Progenitor cell of endocrine pancreas (in vitro differentiated cells): ENCODE data around the gene CNNM2. TPM values are rescaled to one million over a fixed set of nuclear protein-coding genes. Genes with fewer than 3 reads are reported as not detected.

Source experiments
- DNase-seq: peaks from one replicate; pipeline ENCODE4 v3.0.0; 2021; ENCODE audit warnings: low spot score; ENCODE audit not compliant: unreplicated experiment
- H3K27ac Mint-ChIP-seq: 2 replicates; pipeline ENCODE4 v1.8.0; 2021; ENCODE audit warnings: mild to moderate bottlenecking, moderate library complexity, mixed read lengths
- H3K27me3 Mint-ChIP-seq: 2 replicates; pipeline ENCODE4 v1.8.0; 2021; ENCODE audit warnings: mixed read lengths
- H3K36me3 Mint-ChIP-seq: 2 replicates; pipeline ENCODE4 v1.8.0; 2022; ENCODE audit warnings: mixed read lengths; ENCODE audit not compliant: insufficient read depth
- H3K4me1 Mint-ChIP-seq: 2 replicates; pipeline ENCODE4 v1.8.0; 2021; ENCODE audit warnings: low read depth, mixed read lengths
- H3K4me3 Mint-ChIP-seq: 2 replicates; pipeline ENCODE4 v1.8.0; 2021; ENCODE audit warnings: low read depth, mild to moderate bottlenecking, moderate library complexity, mixed read lengths
- H3K9me3 Mint-ChIP-seq: 2 replicates; pipeline ENCODE4 v1.8.0; 2021; ENCODE audit warnings: low read depth, mixed read lengths
- total RNA-seq: library from RNA; stranded (reverse); gene quantifications from 2 replicates; pipeline ENCODE4 v1.2.1, GENCODE V29; 2021
- TF ChIP-seq, protein P1 (sequence below): fragments of 200-600 bp; sonication (generic); IDR thresholded peaks from one replicate; pipeline ENCODE4 v1.5.0; 2021; ENCODE audit warnings: antibody characterized with exemption, mild to moderate bottlenecking; ENCODE audit not compliant: unreplicated experiment

The CNNM2 gene
- total RNA-seq, 1 donor from 2014 or later, result 14.5 TPM

DNA sequence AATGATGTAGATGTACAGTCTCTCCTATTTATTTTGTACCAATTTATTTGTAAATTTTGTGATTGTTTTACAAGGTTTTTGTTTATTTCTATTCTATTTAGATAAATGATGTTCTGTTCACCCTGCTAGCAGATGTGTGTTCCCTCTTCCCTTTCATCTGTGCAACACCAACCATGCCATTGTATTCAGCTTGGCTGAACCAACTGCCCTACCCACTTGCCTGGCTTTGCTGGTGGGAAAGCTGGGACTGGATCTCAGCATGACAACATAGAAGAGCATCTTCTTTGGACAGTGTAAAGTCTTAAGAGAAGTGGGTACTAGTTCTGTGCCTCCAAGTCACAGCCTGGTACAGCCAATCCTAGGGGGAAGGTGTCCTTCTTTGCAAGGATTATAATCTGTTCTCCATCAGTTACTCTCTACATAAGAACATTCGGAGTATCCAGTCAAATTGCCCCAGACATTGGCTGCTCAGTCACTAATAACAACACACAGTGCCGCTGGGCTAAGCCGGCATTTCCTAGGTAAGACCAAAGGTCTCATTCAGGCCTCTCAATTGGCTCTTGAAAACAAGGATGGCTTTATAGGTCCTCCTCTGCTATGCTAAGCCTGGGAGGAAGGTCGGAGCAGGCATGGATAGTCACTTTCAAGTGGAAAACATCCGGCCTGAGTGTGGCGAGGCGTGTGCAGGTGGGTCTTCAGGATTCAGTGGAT lies 165.3 kb downstream of the CNNM2 start:
- peaks cover under 1% of the 10 kb centered on the region for H3K4me1 Mint-ChIP-seq
- H3K4me3 Mint-ChIP-seq, result no peak overlapping the region
- no peaks in the 10 kb centered on the region for H3K27me3 Mint-ChIP-seq
- peaks cover 14% of the 10 kb centered on the region for H3K36me3 Mint-ChIP-seq
- no peak overlapping the region for H3K27ac Mint-ChIP-seq
- no peak for DNase-seq
- TF ChIP-seq, protein P1, sequence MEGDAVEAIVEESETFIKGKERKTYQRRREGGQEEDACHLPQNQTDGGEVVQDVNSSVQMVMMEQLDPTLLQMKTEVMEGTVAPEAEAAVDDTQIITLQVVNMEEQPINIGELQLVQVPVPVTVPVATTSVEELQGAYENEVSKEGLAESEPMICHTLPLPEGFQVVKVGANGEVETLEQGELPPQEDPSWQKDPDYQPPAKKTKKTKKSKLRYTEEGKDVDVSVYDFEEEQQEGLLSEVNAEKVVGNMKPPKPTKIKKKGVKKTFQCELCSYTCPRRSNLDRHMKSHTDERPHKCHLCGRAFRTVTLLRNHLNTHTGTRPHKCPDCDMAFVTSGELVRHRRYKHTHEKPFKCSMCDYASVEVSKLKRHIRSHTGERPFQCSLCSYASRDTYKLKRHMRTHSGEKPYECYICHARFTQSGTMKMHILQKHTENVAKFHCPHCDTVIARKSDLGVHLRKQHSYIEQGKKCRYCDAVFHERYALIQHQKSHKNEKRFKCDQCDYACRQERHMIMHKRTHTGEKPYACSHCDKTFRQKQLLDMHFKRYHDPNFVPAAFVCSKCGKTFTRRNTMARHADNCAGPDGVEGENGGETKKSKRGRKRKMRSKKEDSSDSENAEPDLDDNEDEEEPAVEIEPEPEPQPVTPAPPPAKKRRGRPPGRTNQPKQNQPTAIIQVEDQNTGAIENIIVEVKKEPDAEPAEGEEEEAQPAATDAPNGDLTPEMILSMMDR, result no peak
- no peaks in the 10 kb centered on the region for H3K9me3 Mint-ChIP-seq

- no peak overlapping the region for H3K27ac Mint-ChIP-seq
- TF ChIP-seq, protein P1, result no peak
- DNase-seq, result no peak
- peaks cover 17% of the 10 kb centered on the region for H3K36me3 Mint-ChIP-seq
- no peak overlapping the region for H3K4me3 Mint-ChIP-seq
- no peaks in the 10 kb centered on the region for H3K9me3 Mint-ChIP-seq
- no peaks in the 10 kb centered on the region for H3K27me3 Mint-ChIP-seq
- no peaks in the 10 kb centered on the region for H3K4me1 Mint-ChIP-seq
Measured at GRCh38 chr10:103083977-103084320, 165.9 kb downstream of the CNNM2 start.

DNA sequence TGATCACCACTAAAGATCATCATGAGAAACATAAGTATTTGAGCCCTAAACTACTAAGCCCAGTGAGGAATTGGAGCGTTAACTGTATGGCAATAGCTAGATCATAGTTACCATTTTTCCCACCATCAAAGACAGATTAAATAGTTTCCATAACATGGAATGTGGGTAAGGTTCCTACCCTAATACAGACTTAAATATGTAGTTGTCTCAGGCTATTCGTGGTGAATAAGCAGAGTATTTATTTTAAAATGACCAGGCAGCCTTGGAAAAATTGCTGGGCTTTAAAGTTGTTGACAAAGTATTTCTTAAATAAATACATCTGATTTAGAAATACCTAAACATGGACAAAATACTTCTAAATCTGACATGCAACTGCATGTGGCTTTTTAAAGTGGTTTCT lies 168.2 kb downstream of the CNNM2 start:
- H3K27me3 Mint-ChIP-seq, result no peaks in the 10 kb centered on the region
- no peak overlapping the region for H3K27ac Mint-ChIP-seq
- DNase-seq, result no peak
- no peak overlapping the region for H3K4me3 Mint-ChIP-seq
- TF ChIP-seq, protein P1, result no peak
- no peaks in the 10 kb centered on the region for H3K4me1 Mint-ChIP-seq
- H3K36me3 Mint-ChIP-seq, result peaks cover 31% of the 10 kb centered on the region
- no peaks in the 10 kb centered on the region for H3K9me3 Mint-ChIP-seq

GRCh38 chr10:103086799-103087198 lies 168.7 kb downstream of the CNNM2 start:
- Mint-ChIP-seq H3K36me3 (peaks cover 33% of the 10 kb centered on the region), H3K27ac (no peak overlapping the region), H3K4me1 (no peaks in the 10 kb centered on the region), H3K4me3 (no peak overlapping the region), H3K27me3 (no peaks in the 10 kb centered on the region), H3K9me3 (no peaks in the 10 kb centered on the region)
- TF ChIP-seq, protein P1, result no peak
- DNase-seq, result no peak

GRCh38 chr10:103089493-103089892 lies 171.4 kb downstream of the CNNM2 start:
- DNase-seq, result no peak
- Mint-ChIP-seq H3K27me3 (no peaks in the 10 kb centered on the region), H3K4me3 (no peak overlapping the region), H3K27ac (peak overlapping the region; percentile 34), H3K9me3 (no peaks in the 10 kb centered on the region), H3K4me1 (no peaks in the 10 kb centered on the region), H3K36me3 (peaks cover 40% of the 10 kb centered on the region)
- TF ChIP-seq, protein P1, result no peak
